HUES48 (cell line): ENCODE results near the gene FOXO6.

Experiments
- H3K27ac ChIP-seq: one replicate; pipeline ENCODE4 v1.7.0; 2013; ENCODE audit warnings: low read depth, low read length, inconsistent platforms
- H3K27me3 ChIP-seq: 2 replicates; pipeline ENCODE4 v1.6.1; 2013; ENCODE audit warnings: mild to moderate bottlenecking, low read length; ENCODE audit not compliant: control insufficient read depth, insufficient read depth
- H3K36me3 ChIP-seq: 2 replicates; pipeline ENCODE4 v1.6.1; 2013; ENCODE audit warnings: low read length; ENCODE audit not compliant: control insufficient read depth, insufficient read depth
- H3K4me1 ChIP-seq: 2 replicates; pipeline ENCODE4 v1.6.1; 2013; ENCODE audit warnings: mild to moderate bottlenecking, low read length; ENCODE audit not compliant: control insufficient read depth, insufficient read depth
- H3K4me3 ChIP-seq: 2 replicates; pipeline ENCODE4 v1.5.1; 2013; ENCODE audit warnings: mild to moderate bottlenecking, low read depth, low read length
- H3K9ac ChIP-seq: 2 replicates; pipeline ENCODE4 v1.6.1; 2013; ENCODE audit warnings: mild to moderate bottlenecking, low read depth, low read length, moderate library complexity
- H3K9me3 ChIP-seq: 2 replicates; pipeline ENCODE4 v1.6.1; 2013; ENCODE audit warnings: low read length; ENCODE audit not compliant: control insufficient read depth, insufficient read depth

FOXO6 gene

GRCh38 chr1:41380979-41381691 lies 19.9 kb downstream of the FOXO6 start:
- Histone ChIP-seq H3K27ac (no peak overlapping the region), H3K36me3 (no peaks in the 10 kb centered on the region), H3K4me1 (peaks cover 9% of the 10 kb centered on the region), H3K9ac (no peak overlapping the region), H3K9me3 (no peaks in the 10 kb centered on the region), H3K4me3 (peak overlapping the region; percentile 66), H3K27me3 (peaks cover 50% of the 10 kb centered on the region)

- H3K9ac ChIP-seq, result no peak overlapping the region
- peaks cover 9% of the 10 kb centered on the region for H3K4me1 ChIP-seq
- peaks cover 51% of the 10 kb centered on the region for H3K27me3 ChIP-seq
- no peak overlapping the region for H3K27ac ChIP-seq
- H3K36me3 ChIP-seq, result no peaks in the 10 kb centered on the region
- peak overlapping the region; percentile 66 for H3K4me3 ChIP-seq
- H3K9me3 ChIP-seq, result no peaks in the 10 kb centered on the region
These were observed 20.7 kb downstream of the FOXO6 start for GRCh38 chr1:41381692-41382479.

GRCh38 chr1:41382480-41383090 lies 21.4 kb downstream of the FOXO6 start:
- H3K4me3 ChIP-seq, result peak overlapping the region; percentile 66
- peaks cover 16% of the 10 kb centered on the region for H3K4me1 ChIP-seq
- no peak overlapping the region for H3K9ac ChIP-seq
- H3K9me3 ChIP-seq, result no peaks in the 10 kb centered on the region
- no peak overlapping the region for H3K27ac ChIP-seq
- no peaks in the 10 kb centered on the region for H3K36me3 ChIP-seq
- H3K27me3 ChIP-seq, result peaks cover 55% of the 10 kb centered on the region

- Histone ChIP-seq H3K27me3 (peaks cover 55% of the 10 kb centered on the region), H3K4me3 (peak overlapping the region; percentile 66), H3K36me3 (no peaks in the 10 kb centered on the region), H3K9me3 (no peaks in the 10 kb centered on the region), H3K9ac (no peak overlapping the region), H3K27ac (no peak overlapping the region), H3K4me1 (peaks cover 21% of the 10 kb centered on the region)
These were observed 22.0 kb downstream of the FOXO6 start for GRCh38 chr1:41383094-41383852.

- H3K36me3 ChIP-seq, result no peaks in the 10 kb centered on the region
- H3K27ac ChIP-seq, result no peak overlapping the region
- no peaks in the 10 kb centered on the region for H3K9me3 ChIP-seq
- H3K4me3 ChIP-seq, result no peak overlapping the region
- H3K9ac ChIP-seq, result no peak overlapping the region
- peaks cover 24% of the 10 kb centered on the region for H3K4me1 ChIP-seq
- peaks cover 61% of the 10 kb centered on the region for H3K27me3 ChIP-seq
These were observed 23.3 kb downstream of the FOXO6 start for GRCh38 chr1:41384579-41384978.

GRCh38 chr1:41385398-41386195 lies 24.4 kb downstream of the FOXO6 start:
- Histone ChIP-seq H3K27ac (no peak overlapping the region), H3K4me3 (no peak overlapping the region), H3K27me3 (peaks cover 53% of the 10 kb centered on the region), H3K9me3 (no peaks in the 10 kb centered on the region), H3K36me3 (no peaks in the 10 kb centered on the region), H3K4me1 (peaks cover 24% of the 10 kb centered on the region), H3K9ac (no peak overlapping the region)

- peaks cover 47% of the 10 kb centered on the region for H3K27me3 ChIP-seq
- H3K4me3 ChIP-seq, result no peak overlapping the region
- no peak overlapping the region for H3K9ac ChIP-seq
- no peak overlapping the region for H3K27ac ChIP-seq
- H3K9me3 ChIP-seq, result no peaks in the 10 kb centered on the region
- H3K4me1 ChIP-seq, result peaks cover 24% of the 10 kb centered on the region
- H3K36me3 ChIP-seq, result no peaks in the 10 kb centered on the region
These were observed 25.0 kb downstream of the FOXO6 start for GRCh38 chr1:41386196-41386663.

GRCh38 chr1:41387667-41388091 lies 26.4 kb downstream of the FOXO6 start:
- H3K36me3 ChIP-seq, result no peaks in the 10 kb centered on the region
- no peak overlapping the region for H3K4me3 ChIP-seq
- H3K9ac ChIP-seq, result no peak overlapping the region
- H3K9me3 ChIP-seq, result no peaks in the 10 kb centered on the region
- no peak overlapping the region for H3K27ac ChIP-seq
- peaks cover 21% of the 10 kb centered on the region for H3K4me1 ChIP-seq
- H3K27me3 ChIP-seq, result peaks cover 40% of the 10 kb centered on the region

- Histone ChIP-seq H3K27ac (no peak overlapping the region), H3K9me3 (no peaks in the 10 kb centered on the region), H3K36me3 (no peaks in the 10 kb centered on the region), H3K4me3 (no peak overlapping the region), H3K4me1 (peaks cover 21% of the 10 kb centered on the region), H3K27me3 (peaks cover 34% of the 10 kb centered on the region), H3K9ac (no peak overlapping the region)
These were observed 27.3 kb downstream of the FOXO6 start for GRCh38 chr1:41388510-41388909.

- Histone ChIP-seq H3K4me3 (no peak overlapping the region), H3K4me1 (peaks cover 21% of the 10 kb centered on the region), H3K27me3 (peaks cover 29% of the 10 kb centered on the region), H3K36me3 (no peaks in the 10 kb centered on the region), H3K9ac (no peak overlapping the region), H3K9me3 (no peaks in the 10 kb centered on the region), H3K27ac (no peak overlapping the region)
These were observed 27.8 kb downstream of the FOXO6 start for GRCh38 chr1:41389009-41389408.
